Astrocyte (in vitro differentiated cells and primary cell): Measurements from ENCODE around the gene CDR2L.

ENCODE experiments used
- CTCF ChIP-seq: IDR thresholded peaks from 2 replicates; pipeline ENCODE4 v1.5.1; 2011; ENCODE audit warnings: low read depth, mild to moderate bottlenecking, inconsistent platforms, low read length, moderate library complexity; ENCODE audit not compliant: insufficient read depth
- EZH2 ChIP-seq: IDR thresholded peaks from 2 replicates; pipeline ENCODE4 v1.6.1; 2012; ENCODE audit warnings: mild to moderate bottlenecking, low read length, inconsistent platforms; ENCODE audit not compliant: insufficient read depth

- TF ChIP-seq CTCF, result no peak
- no peak for TF ChIP-seq EZH2
Observed at GRCh38 chr17:74954665-74955421, 32.6 kb upstream of the CDR2L start.
